GM23338 (cell line): ENCODE data around the gene LCLAT1. TPM values are rescaled to one million over a fixed set of nuclear protein-coding genes. Genes with fewer than 3 reads are reported as not detected.
"Not testable (repeated sequence)": the region's sequence is repeated elsewhere in the genome, so short reads cannot be mapped to it uniquely, and the experiment has no call there.

Experiments used
- ATAC-seq: fragments of 200-7000 bp; cut with Tn5 transposase; 3 replicates; pipeline ENCODE4 v1.9.1; 2020
- DNase-seq: peaks from one replicate; pipeline ENCODE4 v3.0.0-alpha.2; 2015; ENCODE audit warnings: low spot score
- H2AFZ ChIP-seq: fragments of 200-600 bp; sonication (generic); 2 replicates; pipeline ENCODE4 v1.8.0; 2016; ENCODE audit warnings: antibody characterized with exemption, mild to moderate bottlenecking, moderate library complexity
- H3F3A ChIP-seq: fragments of 200-600 bp; sonication (generic); replicated peaks from 2 replicates; pipeline ENCODE4 v1.8.0; 2017; ENCODE audit warnings: antibody characterized with exemption, mixed run types, low read depth
- H3K27ac ChIP-seq: fragments of 200-600 bp; sonication (generic); 2 replicates; pipeline ENCODE4 v1.6.1; 2016; ENCODE audit warnings: low read depth
- H3K27me3 ChIP-seq: fragments of 200-600 bp; sonication (generic); 2 replicates; pipeline ENCODE4 v1.8.0; 2016; ENCODE audit warnings: mild to moderate bottlenecking, mixed run types, moderate library complexity; ENCODE audit not compliant: insufficient read depth
- H3K36me3 ChIP-seq: fragments of 200-600 bp; sonication (generic); 2 replicates; pipeline ENCODE4 v1.8.0; 2016; ENCODE audit warnings: mild to moderate bottlenecking; ENCODE audit not compliant: insufficient read depth
- H3K4me1 ChIP-seq: fragments of 200-600 bp; sonication (generic); 2 replicates; pipeline ENCODE4 v1.8.0; 2016; ENCODE audit warnings: mild to moderate bottlenecking, moderate library complexity; ENCODE audit not compliant: insufficient read depth
- H3K4me2 ChIP-seq: fragments of 200-600 bp; sonication (generic); 2 replicates; pipeline ENCODE4 v1.7.1; 2017; ENCODE audit warnings: mixed run types
- H3K4me3 ChIP-seq: fragments of 200-600 bp; sonication (generic); 2 replicates; pipeline ENCODE4 v1.6.1; 2016; ENCODE audit warnings: mixed run types
- H3K79me2 ChIP-seq: fragments of 200-600 bp; sonication (generic); replicated peaks from 2 replicates; pipeline ENCODE4 v1.8.0; 2017; ENCODE audit warnings: mild to moderate bottlenecking; ENCODE audit not compliant: insufficient read depth
- H3K9me2 ChIP-seq: fragments of 200-600 bp; sonication (generic); 2 replicates; pipeline ENCODE4 v1.8.0; 2017; ENCODE audit not compliant: insufficient read depth
- H4K20me1 ChIP-seq: fragments of 200-600 bp; sonication (generic); replicated peaks from 2 replicates; pipeline ENCODE4 v1.8.0; 2017; ENCODE audit warnings: mild to moderate bottlenecking; ENCODE audit not compliant: insufficient read depth
- H3K27ac Mint-ChIP-seq: 2 replicates; pipeline ENCODE4 v1.8.0; 2020; ENCODE audit warnings: inconsistent platforms, mild to moderate bottlenecking, moderate library complexity, mixed read lengths
- H3K27me3 Mint-ChIP-seq: 3 replicates; pipeline ENCODE4 v1.8.0; 2022; ENCODE audit warnings: low read depth, mild to moderate bottlenecking, moderate library complexity, mixed read lengths, inconsistent platforms; ENCODE audit not compliant: insufficient read depth, poor library complexity
- H3K36me3 Mint-ChIP-seq: 3 replicates; pipeline ENCODE4 v1.8.0; 2021; ENCODE audit warnings: low read depth, mild to moderate bottlenecking, inconsistent platforms, moderate library complexity, mixed read lengths
- H3K4me1 Mint-ChIP-seq: 3 replicates; pipeline ENCODE4 v1.8.0; 2020; ENCODE audit warnings: mild to moderate bottlenecking, inconsistent platforms, mixed read lengths
- H3K4me3 Mint-ChIP-seq: 3 replicates; pipeline ENCODE4 v1.8.0; 2021; ENCODE audit warnings: moderate library complexity, mild to moderate bottlenecking, inconsistent platforms, mixed read lengths
- H3K9me3 Mint-ChIP-seq: 3 replicates; pipeline ENCODE4 v1.8.0; 2020; ENCODE audit warnings: moderate library complexity, mild to moderate bottlenecking, inconsistent platforms, mixed read lengths
- CREB1 ChIP-seq: fragments of 250-450 bp; sonication (Bioruptor Pico); IDR thresholded peaks from 2 replicates; pipeline ENCODE4 v1.5.0; 2020; ENCODE audit warnings: low read depth, mild to moderate bottlenecking, moderate library complexity
- CTCF ChIP-seq, 2 experiments: fragments of 200-600 bp in 1 of 2; sonication (generic) in 1 of 2; conservative IDR thresholded peaks; 2 replicates each; pipeline versions ENCODE4 v1.5.1 to v1.6.1; 2016 to 2017; ENCODE audit warnings: antibody characterized with exemption in 2 of 2, low read depth in 2 of 2, mild to moderate bottlenecking in 2 of 2, moderate library complexity in 1 of 2
- ETS1 ChIP-seq: IDR thresholded peaks from 2 replicates; pipeline ENCODE4 v1.6.1; 2016; ENCODE audit warnings: antibody characterized with exemption
- EZH2 ChIP-seq: fragments of 200-600 bp; sonication (generic); IDR thresholded peaks from one replicate; pipeline ENCODE4 v1.8.0; 2017; ENCODE audit warnings: antibody characterized with exemption, mild to moderate bottlenecking, low read depth; ENCODE audit not compliant: unreplicated experiment
- EZH2phosphoT487 ChIP-seq: fragments of 200-600 bp; sonication (generic); IDR thresholded peaks from one replicate; pipeline ENCODE4 v1.8.1; 2018; ENCODE audit warnings: antibody characterized with exemption; ENCODE audit not compliant: unreplicated experiment
- NANOG ChIP-seq: IDR thresholded peaks from 2 replicates; pipeline ENCODE4 v1.6.1; 2016; ENCODE audit warnings: antibody characterized with exemption, borderline replicate concordance
- POLR2AphosphoS5 ChIP-seq: IDR thresholded peaks from 2 replicates; pipeline ENCODE4 v1.6.1; 2016; ENCODE audit warnings: antibody characterized with exemption, low read depth
- REST ChIP-seq: IDR thresholded peaks from one replicate; pipeline ENCODE4 v1.6.1; 2018; ENCODE audit warnings: antibody characterized with exemption; ENCODE audit not compliant: unreplicated experiment
- STAT1 ChIP-seq: IDR thresholded peaks from one replicate; pipeline ENCODE4 v1.6.1; 2016; ENCODE audit warnings: antibody characterized with exemption; ENCODE audit not compliant: unreplicated experiment
- ZNF462 ChIP-seq: fragments of 250-450 bp; sonication (Bioruptor Pico); IDR thresholded peaks from 2 replicates; pipeline ENCODE4 v1.5.0; 2020; ENCODE audit warnings: mild to moderate bottlenecking, moderate library complexity
- polyA plus RNA-seq: library from polyadenylated mRNA; unstranded; fragments of >200 nt; fragmentation: Nextera tagmentation; extraction: Ambion mirVana; gene quantifications from 2 replicates; pipeline ENCODE4 v1.2.1, GENCODE V29; 2016
- total RNA-seq: library from RNA; depleted of rRNA; stranded (reverse); fragments of >200 nt; shearing (Covaris generic); gene quantifications from 2 replicates; pipeline ENCODE4 v1.2.3, GENCODE V29; 2014

The LCLAT1 gene
- total and polyA plus RNA-seq, 2 experiments from 2014 or later = 11.5 to 30.1 TPM

GRCh38 chr2:30495896-30496295 lies 48.9 kb downstream of the LCLAT1 start:
- not testable (repeated sequence) for H3K27ac Mint-ChIP-seq, DNase-seq

GRCh38 chr2:30499681-30500080 lies 52.6 kb downstream of the LCLAT1 start:
- H3K79me2 ChIP-seq = peaks cover 80% of the 10 kb centered on the region
- H3K9me3 Mint-ChIP-seq = peaks cover 46% of the 10 kb centered on the region
- no peak for TF ChIP-seq CREB1 (CRISPR knock-in tag)
- no peak for TF ChIP-seq STAT1
- no peak for TF ChIP-seq CTCF (conservative IDR thresholded peaks at IDR 0.05; ENCODE audit: low read depth in 2 of 2)
- TF ChIP-seq NANOG = no peak
- no peak for TF ChIP-seq ZNF462
- no peak for TF ChIP-seq POLR2AphosphoS5
- no peak for TF ChIP-seq EZH2
- TF ChIP-seq ETS1 = no peak
- no peak for TF ChIP-seq EZH2phosphoT487
- TF ChIP-seq REST = no peak

More at GRCh38 chr2:30495896-30496295, 48.9 kb downstream of the LCLAT1 start:
- not testable (repeated sequence) for H3K4me3 Mint-ChIP-seq, H3K4me3 ChIP-seq, H4K20me1 ChIP-seq, H3K9me2 ChIP-seq, H3K27ac ChIP-seq, H3F3A ChIP-seq, H2AFZ ChIP-seq, H3K27me3 ChIP-seq, H3K4me1 Mint-ChIP-seq, H3K4me1 ChIP-seq, H3K4me2 ChIP-seq, ATAC-seq, H3K27me3 Mint-ChIP-seq
- Mint-ChIP-seq H3K9me3 (peaks cover 38% of the 10 kb centered on the region), H3K36me3 (peaks cover 48% of the 10 kb centered on the region)
- H3K36me3 ChIP-seq = peaks cover 31% of the 10 kb centered on the region; the same call in 1 of the 2 replicates
- H3K79me2 ChIP-seq = peaks cover 82% of the 10 kb centered on the region

More at GRCh38 chr2:30499681-30500080, 52.6 kb downstream of the LCLAT1 start:
- peaks cover 1% of the 10 kb centered on the region for H3K27me3 Mint-ChIP-seq
- no peak overlapping the region for H3K4me3 Mint-ChIP-seq
- Histone ChIP-seq H3K4me3 (no peak overlapping the region), H2AFZ (no peak overlapping the region), H3K27me3 (no peaks in the 10 kb centered on the region), H3K27ac (no peak overlapping the region), H3F3A (no peaks in the 10 kb centered on the region), H3K4me2 (no peak overlapping the region), H4K20me1 (no peaks in the 10 kb centered on the region), H3K4me1 (no peaks in the 10 kb centered on the region), H3K36me3 (peaks cover 31% of the 10 kb centered on the region; the same call in 1 of the 2 replicates), H3K9me2 (no peaks in the 10 kb centered on the region)
- H3K4me1 Mint-ChIP-seq = peaks cover 8% of the 10 kb centered on the region
- ATAC-seq (no peak), DNase-seq (no peak)
- no peak overlapping the region for H3K27ac Mint-ChIP-seq
- peaks cover 62% of the 10 kb centered on the region for H3K36me3 Mint-ChIP-seq
